ENCODE measurements around the gene COG1. TPM values are rescaled to one million over a fixed set of nuclear protein-coding genes. Genes with fewer than 3 reads are reported as not detected.
A peak's percentile ranks its signal among the peaks of the same experiment; 100 is the strongest.

COG1 gene
- total RNA-seq, 1 donor, result 21.8 TPM

- peak in 2 of 3 donors; percentile 76 to 84 for DNase-seq (ENCODE audit: low read depth in 2 of 3, low spot score in 2 of 3)
Observed at GRCh38 chr17:73166731-73167581, 25.9 kb upstream of the COG1 start.

GRCh38 chr17:73168667-73169066 lies 24.2 kb upstream of the COG1 start:
- no peak for DNase-seq (ENCODE audit: low read depth in 2 of 3, low spot score in 2 of 3)

- no peak for DNase-seq (ENCODE audit: low read depth in 2 of 3, low spot score in 2 of 3)
Observed at GRCh38 chr17:73170324-73170723, 22.5 kb upstream of the COG1 start.

GRCh38 chr17:73172252-73172651 lies 20.6 kb upstream of the COG1 start:
- DNase-seq (ENCODE audit: low read depth in 2 of 3, low spot score in 2 of 3), result no peak

GRCh38 chr17:73174126-73174525 lies 18.7 kb upstream of the COG1 start:
- no peak for DNase-seq (ENCODE audit: low read depth in 2 of 3, low spot score in 2 of 3)

GRCh38 chr17:73175962-73176565 lies 16.8 kb upstream of the COG1 start:
- DNase-seq (ENCODE audit: low read depth in 2 of 3, low spot score in 2 of 3), result no peak

GRCh38 chr17:73179387-73179786 lies 13.5 kb upstream of the COG1 start:
- no peak for DNase-seq (ENCODE audit: low read depth in 2 of 3, low spot score in 2 of 3)

GRCh38 chr17:73179878-73180277 lies 13.0 kb upstream of the COG1 start:
- DNase-seq (ENCODE audit: low read depth in 2 of 3, low spot score in 2 of 3), result no peak

- DNase-seq (ENCODE audit: low read depth in 2 of 3, low spot score in 2 of 3), result no peak
Observed at GRCh38 chr17:73182616-73183310, 10.1 kb upstream of the COG1 start.

GRCh38 chr17:73184136-73184993 lies 8.5 kb upstream of the COG1 start:
- peak in 2 of 3 donors; percentile 6 to 35 for DNase-seq (ENCODE audit: low read depth in 2 of 3, low spot score in 2 of 3)

GRCh38 chr17:73186283-73187050 lies 6.4 kb upstream of the COG1 start:
- no peak for DNase-seq (ENCODE audit: low read depth in 2 of 3, low spot score in 2 of 3)

- DNase-seq (ENCODE audit: low read depth in 2 of 3, low spot score in 2 of 3), result no peak
Observed at GRCh38 chr17:73187203-73187769, 5.6 kb upstream of the COG1 start.

GRCh38 chr17:73188011-73188410 lies 4.8 kb upstream of the COG1 start:
- DNase-seq (ENCODE audit: low read depth in 2 of 3, low spot score in 2 of 3), result no peak

GRCh38 chr17:73189417-73190099 lies 3.3 kb upstream of the COG1 start:
- peak in 2 of 3 donors; percentile 22 to 41 for DNase-seq (ENCODE audit: low read depth in 2 of 3, low spot score in 2 of 3)

GRCh38 chr17:73191443-73192205 lies 1.2 kb upstream of the COG1 start:
- peak; percentile 41 to 83 (median 67) for DNase-seq (ENCODE audit: low read depth in 2 of 3, low spot score in 2 of 3)

GRCh38 chr17:73192206-73192893 lies 505 bp upstream of the COG1 start:
- DNase-seq (ENCODE audit: low read depth in 2 of 3, low spot score in 2 of 3), result peak; percentile 59 to 69 (median 69)

GRCh38 chr17:73194514-73195222 lies 1.8 kb downstream of the COG1 start:
- DNase-seq (ENCODE audit: low read depth in 2 of 3, low spot score in 2 of 3), result no peak
